Right cardiac atrium (tissue), 5 donors: Measurements from ENCODE around the gene LBX1. TPM values are rescaled to one million over a fixed set of nuclear protein-coding genes. Genes with fewer than 3 reads are reported as not detected.

Source experiments
- ATAC-seq, 2 donors: fragments of 200-7000 bp; cut with Tn5 transposase; one replicate each; pipeline versions ENCODE4 v1.8.0 to v1.9.1; 2020; ENCODE audit warnings: moderate library complexity in 2 of 2, mild to moderate bottlenecking in 1 of 2
- DNase-seq, 3 donors: peaks; one replicate each; pipeline ENCODE4 v3.0.0-alpha.2; 2020
- H3K27ac ChIP-seq: one replicate; pipeline ENCODE4 v1.5.1; 2013; ENCODE audit warnings: mild to moderate bottlenecking, low read length, control low read depth, moderate library complexity
- H3K27me3 ChIP-seq: one replicate; pipeline ENCODE4 v1.6.1; 2013; ENCODE audit not compliant: control insufficient read depth, insufficient read depth
- H3K4me1 ChIP-seq: one replicate; pipeline ENCODE4 v1.6.1; 2013; ENCODE audit warnings: low read length; ENCODE audit not compliant: control insufficient read depth, insufficient read depth
- H3K4me3 ChIP-seq: one replicate; pipeline ENCODE4 v1.5.1; 2013; ENCODE audit warnings: low read length, control low read depth
- H3K9me3 ChIP-seq: one replicate; pipeline ENCODE4 v1.6.1; 2013; ENCODE audit warnings: low read length; ENCODE audit not compliant: control insufficient read depth
- WGBS: extraction: QIAGEN DNeasy Blood & Tissue Kit; methylation state at CpG from one replicate; pipeline ENCODE4 v1.1.7; 2013; 5-methylcytosine and 5-hydroxymethylcytosine counted together
- intact Hi-C, 4 donors: fragments of 100-400 bp; cut with DNase I; formaldehyde crosslinking; loops; one replicate each; pipeline versions ENCODE4 v1.11.0 to v1.14.0; 2022 to 2023
- polyA plus RNA-seq: library from polyadenylated mRNA; stranded (reverse); fragments of 200-250 nt; gene quantifications from one replicate; pipeline ENCODE4 v1.2.3, GENCODE V29; 2013
- total RNA-seq, 4 donors: library from RNA; stranded (reverse); fragmentation: NEBNext Ultra II Directional; extraction: Animal tissue kit (Norgen Biotek cat#: 25700); gene quantifications; one replicate each; pipeline ENCODE4 v1.2.1, GENCODE V29; 2021
- donor health status: healthy with polysubstance abuse.
- donor health status: DM: no; HTN: yes; CAD: no.
- donor health status: DM: no; HTN: no; CAD: no.
- donor health status: DM: no; HTN: yes; CAD: no; lungs with severe emphysema.
- donor health status: DM: yes; HTN: yes; CAD: no.

Gene LBX1
- total and polyA plus RNA-seq, 5 donors, result not detected

GRCh38 chr10:101231092-101231491, 1.8 kb upstream of the LBX1 start:
- DNase-seq, result no peak
- H3K27me3 ChIP-seq, result no peaks in the 10 kb centered on the region
- 65% methylated on average over 7 of the region's 7 CpGs for WGBS
- no peak for ATAC-seq
- H3K4me3 ChIP-seq, result no peak overlapping the region
- H3K9me3 ChIP-seq, result no peaks in the 10 kb centered on the region
- intact Hi-C loops, result no loop called here
- H3K4me1 ChIP-seq, result no peaks in the 10 kb centered on the region
- no peak overlapping the region for H3K27ac ChIP-seq

DNA sequence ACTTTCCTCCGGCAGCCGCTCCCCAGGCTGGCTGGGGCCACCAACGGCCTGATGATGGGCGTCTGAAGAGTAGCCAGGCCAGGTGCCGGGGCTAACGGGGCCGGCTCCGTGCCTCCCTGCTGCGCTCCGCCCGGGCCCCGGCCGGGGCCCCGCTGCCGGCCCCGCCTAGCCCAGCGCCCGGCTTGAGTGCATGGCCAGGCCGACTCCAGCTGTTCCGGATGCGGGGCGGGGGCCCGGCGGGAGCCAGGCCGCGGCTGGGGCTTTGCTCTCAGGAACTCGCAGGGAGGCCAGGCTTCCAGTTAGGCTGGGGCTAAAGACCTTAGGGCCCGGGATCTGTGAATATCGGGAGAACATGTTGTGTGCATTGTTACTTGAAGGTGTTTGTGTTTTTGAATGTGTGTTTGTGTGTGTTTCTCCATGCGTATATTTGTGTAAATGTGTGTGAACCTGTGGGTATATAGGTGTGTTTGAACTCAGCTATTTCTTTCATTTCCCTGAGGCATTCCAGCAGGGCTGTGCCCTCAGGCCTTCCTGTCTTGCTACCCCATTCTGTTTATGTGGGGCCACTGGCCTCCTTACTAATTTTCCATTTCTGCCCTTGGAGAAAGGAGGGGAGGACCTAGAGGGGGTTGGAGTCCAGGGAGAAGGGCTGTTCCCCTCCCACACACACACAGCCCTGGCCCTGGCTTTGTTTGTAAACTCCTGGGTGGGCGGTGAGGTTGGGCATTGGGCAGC, 1.1 kb upstream of the LBX1 start:
- intact Hi-C loops, result no loop called here
- no peaks in the 10 kb centered on the region for H3K4me1 ChIP-seq
- H3K27me3 ChIP-seq, result no peaks in the 10 kb centered on the region
- no peak for DNase-seq
- no peak overlapping the region for H3K27ac ChIP-seq
- peak in 1 of 2 donors; percentile 59 for ATAC-seq
- no peaks in the 10 kb centered on the region for H3K9me3 ChIP-seq
- H3K4me3 ChIP-seq, result peak overlapping the region; percentile 16
- WGBS, result 8% methylated on average over 31 of the region's 31 CpGs

GRCh38 chr10:101228966-101229265, 347 bp downstream of the LBX1 start:
- no peaks in the 10 kb centered on the region for H3K27me3 ChIP-seq
- no peaks in the 10 kb centered on the region for H3K4me1 ChIP-seq
- intact Hi-C loops, result no loop called here
- ATAC-seq (no peak), DNase-seq (no peak)
- peak overlapping the region; percentile 28 for H3K4me3 ChIP-seq
- no peaks in the 10 kb centered on the region for H3K9me3 ChIP-seq
- under 1% methylated on average over 34 of the region's 34 CpGs for WGBS
- H3K27ac ChIP-seq, result no peak overlapping the region

GRCh38 chr10:101228153-101228965, 904 bp downstream of the LBX1 start:
- intact Hi-C loops, result no loop called here
- H3K27ac ChIP-seq, result no peak overlapping the region
- H3K4me3 ChIP-seq, result peak overlapping the region; percentile 28
- ATAC-seq, result no peak
- H3K27me3 ChIP-seq, result no peaks in the 10 kb centered on the region
- peaks cover 2% of the 10 kb centered on the region for H3K4me1 ChIP-seq
- 2% methylated on average over 82 of the region's 82 CpGs for WGBS
- no peaks in the 10 kb centered on the region for H3K9me3 ChIP-seq
- no peak for DNase-seq

- no peak overlapping the region for H3K27ac ChIP-seq
- no peak for DNase-seq
These were observed 1.7 kb downstream of the LBX1 start for GRCh38 chr10:101227429-101228152.

GRCh38 chr10:101226491-101227428, 2.5 kb downstream of the LBX1 start:
- Histone ChIP-seq H3K27me3 (no peaks in the 10 kb centered on the region), H3K9me3 (no peaks in the 10 kb centered on the region), H3K4me3 (peak overlapping the region; percentile 32), H3K27ac (no peak overlapping the region), H3K4me1 (peaks cover 2% of the 10 kb centered on the region)
- 5% methylated on average over 67 of the region's 67 CpGs for WGBS
- DNase-seq, result peak in 1 of 3 donors; percentile 60
- no peak for ATAC-seq
- intact Hi-C loops, result no loop called here

More at GRCh38 chr10:101227429-101228152, 1.7 kb downstream of the LBX1 start:
- Histone ChIP-seq H3K4me3 (no peak overlapping the region), H3K4me1 (peaks cover 2% of the 10 kb centered on the region), H3K27me3 (no peaks in the 10 kb centered on the region), H3K9me3 (no peaks in the 10 kb centered on the region)
- ATAC-seq, result no peak
- intact Hi-C loops, result no loop called here
- WGBS, result 6% methylated on average over 43 of the region's 43 CpGs

DNA sequence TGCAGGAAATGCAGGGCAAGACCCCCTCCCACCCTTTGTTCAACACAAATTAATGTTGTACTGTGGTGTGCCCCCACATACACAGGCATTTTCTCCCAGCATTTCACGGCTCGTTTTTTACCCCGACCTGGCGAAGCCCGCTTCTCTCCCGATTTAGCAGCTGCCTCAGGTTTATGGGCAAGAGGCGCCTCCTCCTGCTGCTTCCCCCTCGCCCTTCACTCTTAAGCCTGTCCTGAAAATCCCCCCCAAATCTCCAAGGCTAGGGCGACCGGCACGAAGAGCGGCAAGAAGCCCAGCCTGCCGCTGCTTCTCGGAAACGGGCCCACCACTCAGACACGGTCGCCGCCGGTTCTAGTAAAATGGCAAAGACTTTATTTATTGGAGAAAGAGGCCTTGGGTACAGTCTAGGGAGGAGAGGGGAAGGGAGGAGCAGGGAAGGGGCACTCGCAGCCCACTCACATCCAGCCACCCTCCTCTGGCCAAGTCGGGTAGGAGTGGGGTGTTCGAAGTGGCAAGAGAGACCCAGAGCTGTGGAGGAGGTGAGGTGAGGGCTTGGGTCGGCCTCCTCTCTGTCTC, 3.3 kb downstream of the LBX1 start:
- H3K27ac ChIP-seq, result no peak overlapping the region
- ATAC-seq, result no peak
- no peaks in the 10 kb centered on the region for H3K27me3 ChIP-seq
- 10% methylated on average over 23 of the region's 23 CpGs for WGBS
- intact Hi-C loops, result no loop called here
- peaks cover 2% of the 10 kb centered on the region for H3K4me1 ChIP-seq
- H3K9me3 ChIP-seq, result no peaks in the 10 kb centered on the region
- no peak for DNase-seq
- H3K4me3 ChIP-seq, result no peak overlapping the region

- Histone ChIP-seq H3K27me3 (no peaks in the 10 kb centered on the region), H3K4me3 (peak overlapping the region; percentile 23), H3K9me3 (no peaks in the 10 kb centered on the region), H3K4me1 (peaks cover 2% of the 10 kb centered on the region), H3K27ac (no peak overlapping the region)
- no peak for ATAC-seq
- intact Hi-C loops, result no loop called here
- DNase-seq, result no peak
- 4% methylated on average over 53 of the region's 53 CpGs for WGBS
These were observed 4.1 kb downstream of the LBX1 start for GRCh38 chr10:101224910-101225823.

DNA sequence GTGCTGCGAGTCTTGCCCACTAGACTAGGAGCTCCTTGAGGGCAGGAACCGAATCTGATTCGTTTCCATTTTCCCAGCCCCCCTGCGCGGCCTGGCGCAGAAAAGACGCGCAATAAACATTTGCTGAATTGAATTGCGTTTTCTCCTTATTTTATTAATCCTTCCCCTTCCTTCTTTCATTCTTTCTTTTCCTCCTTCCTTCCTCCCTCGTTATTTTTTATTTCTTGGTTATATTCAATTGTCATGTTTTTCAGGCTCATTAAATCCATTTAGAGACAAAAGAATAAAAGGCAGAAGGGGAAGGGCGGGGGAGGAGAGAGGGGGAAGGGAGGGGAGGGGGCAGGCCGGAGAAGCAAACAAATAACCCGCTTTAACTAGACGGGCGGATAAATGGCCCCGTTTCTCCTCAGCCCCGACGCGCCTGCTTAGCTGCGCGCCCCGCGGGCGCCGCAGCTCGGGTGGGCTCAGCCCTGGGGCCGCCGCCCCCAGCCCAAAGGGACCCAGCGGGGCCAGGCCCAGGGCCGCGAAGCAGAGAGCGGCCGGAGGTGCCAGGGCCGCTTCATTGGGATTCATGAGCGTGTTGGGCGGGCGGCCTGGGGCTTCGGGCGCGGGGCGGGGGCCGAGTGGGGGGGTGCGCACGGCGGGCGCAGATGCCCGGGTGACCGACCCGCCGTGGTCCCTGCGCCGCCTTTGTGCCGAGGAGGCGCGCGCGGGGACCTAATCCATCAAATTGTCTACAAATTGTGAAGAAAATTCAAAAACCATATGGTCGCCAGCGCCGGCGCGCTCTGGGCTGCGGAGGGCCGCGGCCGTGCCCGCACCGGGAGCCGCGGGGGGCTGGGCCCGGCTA, 5.0 kb downstream of the LBX1 start:
- H3K9me3 ChIP-seq, result no peaks in the 10 kb centered on the region
- DNase-seq (no peak), ATAC-seq (no peak)
- H3K27ac ChIP-seq, result no peak overlapping the region
- peaks cover 2% of the 10 kb centered on the region for H3K4me1 ChIP-seq
- H3K4me3 ChIP-seq, result peak overlapping the region; percentile 23
- intact Hi-C loops, result no loop called here
- no peaks in the 10 kb centered on the region for H3K27me3 ChIP-seq
- WGBS, result 3% methylated on average over 71 of the region's 71 CpGs
